H1 (cell line): ENCODE measurements around the gene CCL25. TPM values are rescaled to one million over a fixed set of nuclear protein-coding genes. Genes with fewer than 3 reads are reported as not detected.

ENCODE experiments used
- CTCF ChIA-PET: fragments of 300-600 bp; sonication (Branson Sonifier 250); formaldehyde crosslinking; loops from one replicate; lab custom pipeline; 2021; ENCODE audit not compliant: partially characterized antibody; lab: Charles Lee
- POLR2A ChIA-PET: fragments of 300-600 bp; sonication (Branson Sonifier 250); formaldehyde crosslinking; loops from one replicate; lab custom pipeline; 2021; ENCODE audit warnings: inconsistent platforms; ENCODE audit not compliant: partially characterized antibody; lab: Charles Lee
- DNase-seq, 2 experiments: peaks; one replicate each; pipeline versions ENCODE4 v3.0.0 to v3.0.0-alpha.2; 2010 to 2022; ENCODE audit warnings: low spot score in 2 of 2, low read depth in 1 of 2, mixed read lengths in 1 of 2
- FAIRE-seq: peaks from 2 replicates; lab custom pipeline; 2011; peaks lifted over from hg19 to GRCh38; lab: Jason Lieb, UNC
- H2AFZ ChIP-seq: 2 replicates; pipeline ENCODE4 v1.8.1; 2012; ENCODE audit warnings: low read length, inconsistent platforms
- H2AK5ac ChIP-seq: 2 replicates; pipeline ENCODE4 v1.6.1; 2013; ENCODE audit warnings: low read depth, low read length
- H2BK120ac ChIP-seq: replicated peaks from 2 replicates; pipeline ENCODE3; 2013; ENCODE audit warnings: low read depth, low read length, inconsistent platforms
- H2BK12ac ChIP-seq: 2 replicates; pipeline ENCODE4 v1.6.1; 2013; ENCODE audit warnings: low read depth, low read length
- H2BK15ac ChIP-seq: 2 replicates; pipeline ENCODE4 v1.6.1; 2013; ENCODE audit warnings: low read length
- H2BK20ac ChIP-seq: 2 replicates; pipeline ENCODE4 v1.6.1; 2013; ENCODE audit warnings: low read length
- H2BK5ac ChIP-seq: 2 replicates; pipeline ENCODE4 v1.6.1; 2013; ENCODE audit warnings: low read depth, low read length
- H3K14ac ChIP-seq: 2 replicates; pipeline ENCODE4 v1.6.1; 2013; ENCODE audit warnings: inconsistent platforms; ENCODE audit not compliant: insufficient read length
- H3K18ac ChIP-seq: 2 replicates; pipeline ENCODE4 v1.6.1; 2013; ENCODE audit warnings: low read length; ENCODE audit errors: extremely low read depth
- H3K23ac ChIP-seq: 2 replicates; pipeline ENCODE4 v1.6.1; 2013; ENCODE audit warnings: inconsistent platforms; ENCODE audit not compliant: insufficient read length
- H3K23me2 ChIP-seq: 2 replicates; pipeline ENCODE4 v1.6.1; 2013; ENCODE audit warnings: low read depth, low read length
- H3K27ac ChIP-seq: 2 replicates; pipeline ENCODE4 v1.6.1; 2011; ENCODE audit warnings: low read depth, low read length, inconsistent platforms
- H3K27me3 ChIP-seq, 4 experiments: replicated peaks in 1 of 4; 1 replicate in 1 of 4; 2 replicates in 3 of 4; pipeline versions ENCODE4 v1.6.1 to v1.8.1; 2011 to 2013; ENCODE audit warnings: low read length in 3 of 4, mild to moderate bottlenecking in 3 of 4, inconsistent platforms in 2 of 4, mixed read lengths in 2 of 4, moderate library complexity in 1 of 4; ENCODE audit not compliant: control insufficient read depth in 3 of 4, insufficient read depth in 3 of 4; ENCODE audit errors: extremely low read depth in 1 of 4
- H3K36me3 ChIP-seq, 4 experiments: 2 replicates each; pipeline versions ENCODE4 v1.6.1 to v1.8.1; 2011 to 2013; ENCODE audit warnings: mild to moderate bottlenecking in 4 of 4, low read length in 3 of 4, moderate library complexity in 2 of 4, control low read depth in 1 of 4, inconsistent platforms in 1 of 4; ENCODE audit not compliant: insufficient read depth in 4 of 4, control insufficient read depth in 2 of 4
- H3K4ac ChIP-seq: replicated peaks from 2 replicates; pipeline ENCODE3; 2013; ENCODE audit warnings: low read length, low read depth, mixed read lengths, inconsistent platforms; ENCODE audit not compliant: insufficient read length
- H3K4me1 ChIP-seq, 4 experiments: replicated peaks in 1 of 4; 1 replicate in 1 of 4; 2 replicates in 3 of 4; pipeline versions ENCODE4 v1.6.1 to v1.8.1; 2011 to 2013; ENCODE audit warnings: low read length in 3 of 4, inconsistent platforms in 2 of 4, mixed read lengths in 1 of 4; ENCODE audit not compliant: insufficient read depth in 4 of 4, control insufficient read depth in 3 of 4
- H3K4me2 ChIP-seq, 2 experiments: 2 replicates each; pipeline versions ENCODE4 v1.6.1 to v1.8.1; 2011 to 2013; ENCODE audit warnings: low read depth in 2 of 2, low read length in 2 of 2, control low read depth in 1 of 2, inconsistent platforms in 1 of 2, mild to moderate bottlenecking in 1 of 2; ENCODE audit not compliant: insufficient read depth in 1 of 2
- H3K4me3 ChIP-seq, 4 experiments: fragments of 200-600, 300-600 bp in 1 of 4; sonication (generic), shearing (Covaris generic), sonication (Bioruptor Twin) in 1 of 4; 2 replicates each; pipeline versions ENCODE4 v1.5.1 to v1.8.1; 2011 to 2016; ENCODE audit warnings: low read length in 4 of 4, low read depth in 3 of 4, control low read depth in 2 of 4, inconsistent platforms in 2 of 4, mild to moderate bottlenecking in 2 of 4, mixed read lengths in 1 of 4, moderate library complexity in 1 of 4; ENCODE audit not compliant: insufficient read depth in 2 of 4; ENCODE audit errors: extremely low read depth in 1 of 4
- H3K56ac ChIP-seq: replicated peaks from 2 replicates; pipeline ENCODE3; 2013; ENCODE audit warnings: low read depth, mild to moderate bottlenecking, mixed read lengths, low read length, inconsistent platforms; ENCODE audit not compliant: insufficient read length
- H3K79me1 ChIP-seq: 2 replicates; pipeline ENCODE4 v1.6.1; 2013; ENCODE audit warnings: low read depth, low read length, control low read depth
- H3K79me2 ChIP-seq, 2 experiments: 2 replicates each; pipeline versions ENCODE4 v1.6.1 to v1.8.1; 2012 to 2013; ENCODE audit warnings: low read length in 2 of 2, mild to moderate bottlenecking in 2 of 2, inconsistent platforms in 1 of 2; ENCODE audit not compliant: insufficient read depth in 2 of 2, control insufficient read depth in 1 of 2
- H3K9ac ChIP-seq, 4 experiments: replicated peaks in 1 of 4; 1 replicate in 1 of 4; 2 replicates in 3 of 4; pipeline versions ENCODE4 v1.6.1 to v1.8.1; 2011 to 2013; ENCODE audit warnings: low read depth in 3 of 4, low read length in 3 of 4, control low read depth in 2 of 4, mild to moderate bottlenecking in 2 of 4, moderate library complexity in 2 of 4, inconsistent platforms in 1 of 4; ENCODE audit errors: extremely low read depth in 1 of 4
- H3K9me3 ChIP-seq, 2 experiments: 2 replicates each; pipeline versions ENCODE4 v1.6.1 to v1.8.1; 2012 to 2013; ENCODE audit warnings: mild to moderate bottlenecking in 2 of 2, moderate library complexity in 2 of 2, control low read depth in 1 of 2, inconsistent platforms in 1 of 2, low read depth in 1 of 2, low read length in 1 of 2, mixed read lengths in 1 of 2; ENCODE audit not compliant: insufficient read depth in 2 of 2
- H4K20me1 ChIP-seq, 2 experiments: replicated peaks in 1 of 2; 2 replicates each; pipeline versions ENCODE3 to v1.8.1; 2011 to 2013; ENCODE audit warnings: inconsistent platforms in 2 of 2, low read length in 2 of 2, mild to moderate bottlenecking in 1 of 2; ENCODE audit not compliant: insufficient read depth in 2 of 2, control insufficient read depth in 1 of 2
- H4K5ac ChIP-seq: 2 replicates; pipeline ENCODE4 v1.6.1; 2013; ENCODE audit warnings: low read length, low read depth, mixed read lengths, inconsistent platforms; ENCODE audit not compliant: insufficient read length
- H4K8ac ChIP-seq: 2 replicates; pipeline ENCODE4 v1.8.0; 2013; ENCODE audit warnings: mild to moderate bottlenecking, moderate library complexity, low read length, inconsistent platforms; ENCODE audit not compliant: insufficient read depth; ENCODE audit errors: extremely low read depth
- H4K91ac ChIP-seq: replicated peaks from 2 replicates; pipeline ENCODE3; 2013; ENCODE audit warnings: low read length, mixed read lengths, inconsistent platforms; ENCODE audit not compliant: insufficient read length
- EGR1 ChIP-seq: IDR thresholded peaks from 2 replicates; pipeline ENCODE4 v1.6.1; 2011; ENCODE audit warnings: low read depth, low read length, borderline replicate concordance
- EP300 ChIP-seq, 2 experiments: IDR thresholded peaks; 1 replicate in 1 of 2; 2 replicates in 1 of 2; pipeline ENCODE4 v1.6.1; 2011 to 2012; ENCODE audit warnings: low read depth in 2 of 2, low read length in 2 of 2, mild to moderate bottlenecking in 2 of 2, borderline replicate concordance in 1 of 2, inconsistent platforms in 1 of 2, moderate library complexity in 1 of 2
- POLR2AphosphoS5 ChIP-seq: IDR thresholded peaks from 2 replicates; pipeline ENCODE4 v1.6.1; 2011; ENCODE audit warnings: low read depth, low read length
- POU5F1 ChIP-seq: IDR thresholded peaks from 2 replicates; pipeline ENCODE4 v1.6.1; 2011; ENCODE audit warnings: low read depth, mild to moderate bottlenecking, low read length, moderate library complexity
- RBBP5 ChIP-seq: IDR thresholded peaks from 2 replicates; pipeline ENCODE4 v1.7.1; 2012; ENCODE audit warnings: low read depth, mild to moderate bottlenecking, inconsistent platforms, low read length, moderate library complexity, borderline replicate concordance
- RNF2 ChIP-seq: fragments of 200-900, 300-1000 bp; sonication (generic); IDR thresholded peaks from 2 replicates; pipeline ENCODE4 v1.7.1; 2016; ENCODE audit warnings: borderline replicate concordance, low read depth, mild to moderate bottlenecking, antibody characterized with exemption, low read length; ENCODE audit not compliant: poor library complexity, severe bottlenecking; ENCODE audit errors: missing control alignments
- SAP30 ChIP-seq: fragments of 300-600 bp; sonication (generic); IDR thresholded peaks from 2 replicates; pipeline ENCODE4 v1.7.1; 2012; ENCODE audit warnings: low read length, moderate library complexity, mild to moderate bottlenecking, inconsistent platforms; ENCODE audit not compliant: insufficient read depth, insufficient replicate concordance
- TAF7 ChIP-seq: optimal IDR thresholded peaks from 2 replicates; pipeline ENCODE3; 2011; ENCODE audit warnings: low read depth, mild to moderate bottlenecking, inconsistent platforms, low read length, moderate library complexity, borderline replicate concordance
- WGBS, 2 experiments: shearing (Covaris generic) in 1 of 2; methylation state at CpG; one replicate each; pipeline versions ENCODE4 v1.1.6 to v1.1.7; 2013 to 2015; ENCODE audit warnings: low lambda C conversion rate in 2 of 2, mixed read lengths in 2 of 2, inconsistent platforms in 1 of 2, low coverage in 1 of 2, missing lambda C conversion rate in 1 of 2; ENCODE audit not compliant: insufficient replicate concordance in 2 of 2, insufficient coverage in 1 of 2, insufficient read length in 1 of 2; ENCODE audit errors: extremely low coverage in 1 of 2, missing lambda C conversion rate in 1 of 2; 5-methylcytosine and 5-hydroxymethylcytosine counted together
- polyA plus RNA-seq, 7 experiments: library from polyadenylated mRNA; depleted of rRNA in 3 of 7; stranded (reverse) in 5 of 7; unstranded in 2 of 7; fragments of >200 nt in 5 of 7; fragments of 200-250 nt in 2 of 7; gene quantifications; 1 replicate in 5 of 7; 2 replicates in 1 of 7; 4 replicates in 1 of 7; pipeline versions ENCODE4 v1.2.1 to v1.2.3, GENCODE V29; 2011 to 2013; ENCODE audit warnings: missing spikeins in 2 of 7, mixed read lengths in 2 of 7
- total RNA-seq: library from RNA; stranded (reverse); fragmentation: NEBNext Ultra II Directional; extraction: Animal tissue kit (Norgen Biotek cat#: 25700); gene quantifications from 2 replicates; pipeline ENCODE4 v1.2.1, GENCODE V29; 2021
- TF ChIP-seq, protein P1 (sequence below): IDR thresholded peaks from 2 replicates; pipeline ENCODE4 v1.6.1; 2012; ENCODE audit warnings: inconsistent platforms

CCL25 gene
- total and polyA plus RNA-seq, 2 of the 8 experiments (the other 6 are each of a cell fraction or from before 2014, with no cell fraction given), result 0.59 TPM; not detected in 1

DNA sequence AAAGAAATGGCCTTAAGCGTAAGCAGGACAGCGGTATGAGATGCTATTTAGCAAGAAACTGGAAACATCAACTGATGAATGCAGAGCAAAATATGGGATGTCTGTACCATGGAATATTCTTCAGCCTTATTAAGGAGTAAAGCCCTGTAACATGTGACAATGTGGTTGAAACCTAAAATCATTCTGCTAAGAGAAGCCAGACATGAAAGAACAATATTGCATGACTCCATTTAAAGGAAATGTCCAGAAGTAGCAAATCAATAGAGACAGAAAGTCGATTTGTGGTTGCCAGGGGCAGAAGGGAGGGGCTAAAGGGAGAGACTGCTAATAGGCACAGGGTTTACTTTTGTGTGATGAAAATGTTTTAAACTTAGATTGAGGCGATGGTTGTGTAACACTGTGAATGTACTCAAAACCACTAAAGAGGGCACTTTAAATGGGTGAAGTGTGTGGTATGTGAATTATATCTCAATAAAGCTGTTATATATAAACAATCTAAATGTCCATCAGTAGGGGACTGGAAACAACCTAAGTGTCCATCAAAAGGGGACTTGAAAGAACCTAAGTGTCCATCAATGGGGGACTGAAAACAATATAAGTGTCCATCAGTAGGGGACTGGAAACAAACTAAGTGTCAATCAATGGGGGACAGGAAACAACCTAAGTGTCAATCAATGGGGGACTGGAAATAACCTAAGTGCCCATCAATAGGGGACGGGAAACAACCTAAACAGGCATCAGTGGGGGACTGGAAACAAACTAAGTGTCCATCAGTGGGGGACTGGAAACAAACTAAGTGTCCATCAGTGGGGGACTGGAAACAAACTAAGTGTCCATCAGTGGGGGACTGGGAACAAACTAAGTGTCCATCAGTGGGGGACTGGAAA lies 45.4 kb downstream of the CCL25 start:
- H3K4ac ChIP-seq, result no peak overlapping the region
- CTCF ChIA-PET, result no interaction called here
- H3K4me1 ChIP-seq, result no peaks in the 10 kb centered on the region
- H3K18ac ChIP-seq, result no peak overlapping the region
- H2BK20ac ChIP-seq, result no peak overlapping the region
- H2BK120ac ChIP-seq, result no peak overlapping the region
- H3K23ac ChIP-seq, result no peak overlapping the region
- H2BK15ac ChIP-seq, result no peak overlapping the region
- no peak overlapping the region for H4K5ac ChIP-seq
- H3K4me2 ChIP-seq, result no peak overlapping the region
- no peaks in the 10 kb centered on the region for H3K79me2 ChIP-seq
- no peak overlapping the region for H2AFZ ChIP-seq
- H2BK5ac ChIP-seq, result no peak overlapping the region
- no peaks in the 10 kb centered on the region; the same call in 1 of the 2 replicates for H3K79me1 ChIP-seq
- 91% methylated on average over 5 of the region's 5 CpGs; no CpG with 5 or more reads in 1 of the 2 experiments for WGBS, 2 experiments
- DNase-seq, result no peak
- H2BK12ac ChIP-seq, result no peak overlapping the region
- no peak overlapping the region for H4K91ac ChIP-seq
- H3K9me3 ChIP-seq, result peaks cover 18% of the 10 kb centered on the region in 2 experiments
- no peak overlapping the region for H3K14ac ChIP-seq
- H3K23me2 ChIP-seq, result no peaks in the 10 kb centered on the region
- H3K4me3 ChIP-seq, result no peak overlapping the region
- no peak overlapping the region; a peak in 1 of 7 replicates for H3K9ac ChIP-seq
- no peak for FAIRE-seq
- no peak overlapping the region for H4K8ac ChIP-seq
- TF ChIP-seq EGR1, result no peak
- TF ChIP-seq POLR2AphosphoS5, result no peak
- TF ChIP-seq, protein P1, sequence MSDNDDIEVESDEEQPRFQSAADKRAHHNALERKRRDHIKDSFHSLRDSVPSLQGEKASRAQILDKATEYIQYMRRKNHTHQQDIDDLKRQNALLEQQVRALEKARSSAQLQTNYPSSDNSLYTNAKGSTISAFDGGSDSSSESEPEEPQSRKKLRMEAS, result no peak
- TF ChIP-seq POU5F1, result no peak
- TF ChIP-seq TAF7, result no peak
- no peak for TF ChIP-seq SAP30
- no peak for TF ChIP-seq RNF2
- TF ChIP-seq EP300 (IDR thresholded peaks at IDR 0.05; ENCODE audit: borderline replicate concordance in 1 of 2, low read depth in 2 of 2, low read length in 2 of 2), result no peak
- TF ChIP-seq RBBP5, result no peak
- no peaks in the 10 kb centered on the region for H3K27me3 ChIP-seq
- no peak overlapping the region for H3K27ac ChIP-seq
- no peak overlapping the region for H2AK5ac ChIP-seq
- H4K20me1 ChIP-seq, result no peaks in the 10 kb centered on the region
- no peak overlapping the region for H3K56ac ChIP-seq
- H3K36me3 ChIP-seq, result peaks cover 27 to 58% (median 37%) of the 10 kb centered on the region in 4 experiments
- POLR2A ChIA-PET, result no interaction called here
